Left lung (tissue), 10 donors: ENCODE measurements around the gene PLD2. TPM values are rescaled to one million over a fixed set of nuclear protein-coding genes. Genes with fewer than 3 reads are reported as not detected.

ENCODE experiments used
- ATAC-seq: fragments of 200-7000 bp; cut with Tn5 transposase; one replicate; pipeline ENCODE4 v1.9.1; 2020; ENCODE audit warnings: moderate library complexity
- DNase-seq, 4 donors: peaks; one replicate each; pipeline ENCODE4 v3.0.0-alpha.2; 2013 to 2020
- H3K27ac ChIP-seq, 2 donors: fragments of 200-600 bp; sonication (generic) in 1 of 2; one replicate each; pipeline versions ENCODE4 v1.5.0 to v1.8.0; 2020 to 2021
- H3K27me3 ChIP-seq, 2 donors: fragments of 200-600 bp; sonication (generic) in 1 of 2; one replicate each; pipeline versions ENCODE4 v1.5.0 to v1.8.0; 2020 to 2021
- H3K36me3 ChIP-seq, 2 donors: fragments of 200-600 bp; sonication (generic) in 1 of 2; one replicate each; pipeline versions ENCODE4 v1.5.0 to v1.8.0; 2020 to 2021
- H3K4me1 ChIP-seq, 2 donors: fragments of 200-600 bp; one replicate each; pipeline ENCODE4 v1.8.0; 2021
- H3K4me3 ChIP-seq, 2 donors: fragments of 200-600 bp; sonication (generic) in 1 of 2; one replicate each; pipeline versions ENCODE4 v1.5.0 to v1.8.0; 2020 to 2021; ENCODE audit warnings: mild to moderate bottlenecking in 1 of 2
- H3K9me3 ChIP-seq, 2 donors: fragments of 200-600 bp; sonication (generic) in 1 of 2; one replicate each; pipeline versions ENCODE4 v1.5.0 to v1.8.0; 2020 to 2021
- intact Hi-C, 2 donors: fragments of 100-400 bp; cut with DNase I; formaldehyde crosslinking; loops; one replicate each; pipeline versions ENCODE4 v1.11.2 to v1.14.2; 2022
- polyA plus RNA-seq, 6 donors: library from polyadenylated mRNA; unstranded; fragments of 120-200 nt; gene quantifications; one replicate each; pipeline ENCODE4 v1.2.1, GENCODE V29; 2013; ENCODE audit not compliant: insufficient read length in 6 of 6
- total RNA-seq, 2 donors: library from RNA; stranded (reverse); fragmentation: NEBNext Ultra II Directional; extraction: Animal tissue kit (Norgen Biotek cat#: 25700); gene quantifications; one replicate each; pipeline ENCODE4 v1.2.1, GENCODE V29; 2021
- TF ChIP-seq, protein P1 (sequence below), 2 donors: fragments of 200-600 bp; sonication (generic) in 1 of 2; IDR thresholded peaks; one replicate each; pipeline versions ENCODE4 v1.5.0 to v1.8.0; 2021; ENCODE audit warnings: antibody characterized with exemption in 2 of 2
- donor health status: DM: no; HTN: yes; CAD: no.
- donor health status: DM: no; HTN: no; CAD: no.

PLD2 gene
- total and polyA plus RNA-seq, 8 donors: 30.0 to 70.0 (median 59.0) TPM

DNA sequence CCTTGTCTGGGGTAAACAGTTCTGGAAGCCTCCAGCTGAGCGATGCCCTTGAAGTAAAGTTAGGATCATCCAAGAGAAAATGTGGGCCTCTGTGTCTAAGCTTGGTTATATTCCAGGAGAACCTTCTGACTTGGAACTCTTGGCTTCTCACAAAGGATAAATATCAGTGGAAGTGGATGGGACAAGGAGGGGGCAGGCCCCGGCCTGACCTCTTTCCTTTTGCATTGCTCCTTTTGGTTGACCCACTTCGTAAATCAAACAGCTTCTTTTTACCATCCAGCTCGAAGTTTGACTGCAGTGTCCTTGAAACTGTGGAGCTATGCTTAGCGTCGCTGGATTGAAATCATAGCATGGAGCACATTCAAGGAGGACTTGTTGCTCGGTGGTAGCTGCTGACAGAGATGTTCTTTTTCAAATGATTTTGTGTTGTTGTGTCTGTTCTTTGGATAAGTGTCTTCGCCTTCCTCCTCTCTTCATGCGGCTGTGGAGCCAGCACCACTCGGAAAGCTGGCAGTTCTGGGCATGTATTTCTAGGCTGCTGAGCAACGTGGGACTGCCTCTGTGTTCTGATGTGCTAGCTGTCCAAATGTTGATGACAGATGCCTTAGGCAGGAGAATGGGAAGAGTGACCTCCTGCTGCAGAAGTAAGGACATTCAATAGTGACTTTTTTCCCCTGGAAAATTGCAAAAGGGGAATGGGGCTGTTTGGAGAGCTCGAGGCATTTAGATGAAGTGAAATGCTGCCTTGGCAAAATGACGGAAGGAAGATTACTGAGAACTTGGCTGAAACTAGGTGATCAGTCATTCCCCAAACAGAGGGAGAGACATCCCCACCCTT, 30.7 kb downstream of the PLD2 start:
- Histone ChIP-seq H3K4me3 (no peak overlapping the region), H3K9me3 (no peaks in the 10 kb centered on the region), H3K27me3 (no peaks in the 10 kb centered on the region), H3K27ac (peak overlapping the region in 1 of 2 donors; percentile 20), H3K36me3 (peaks cover 0 to 11% of the 10 kb centered on the region in 2 donors), H3K4me1 (peaks cover 17 to 68% of the 10 kb centered on the region in 2 donors)
- ATAC-seq (no peak), DNase-seq (peak in 1 of 4 donors; percentile 51)
- intact Hi-C loops: no loop called here
- TF ChIP-seq, protein P1, sequence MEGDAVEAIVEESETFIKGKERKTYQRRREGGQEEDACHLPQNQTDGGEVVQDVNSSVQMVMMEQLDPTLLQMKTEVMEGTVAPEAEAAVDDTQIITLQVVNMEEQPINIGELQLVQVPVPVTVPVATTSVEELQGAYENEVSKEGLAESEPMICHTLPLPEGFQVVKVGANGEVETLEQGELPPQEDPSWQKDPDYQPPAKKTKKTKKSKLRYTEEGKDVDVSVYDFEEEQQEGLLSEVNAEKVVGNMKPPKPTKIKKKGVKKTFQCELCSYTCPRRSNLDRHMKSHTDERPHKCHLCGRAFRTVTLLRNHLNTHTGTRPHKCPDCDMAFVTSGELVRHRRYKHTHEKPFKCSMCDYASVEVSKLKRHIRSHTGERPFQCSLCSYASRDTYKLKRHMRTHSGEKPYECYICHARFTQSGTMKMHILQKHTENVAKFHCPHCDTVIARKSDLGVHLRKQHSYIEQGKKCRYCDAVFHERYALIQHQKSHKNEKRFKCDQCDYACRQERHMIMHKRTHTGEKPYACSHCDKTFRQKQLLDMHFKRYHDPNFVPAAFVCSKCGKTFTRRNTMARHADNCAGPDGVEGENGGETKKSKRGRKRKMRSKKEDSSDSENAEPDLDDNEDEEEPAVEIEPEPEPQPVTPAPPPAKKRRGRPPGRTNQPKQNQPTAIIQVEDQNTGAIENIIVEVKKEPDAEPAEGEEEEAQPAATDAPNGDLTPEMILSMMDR (IDR thresholded peaks at IDR 0.05): no peak

- no peak overlapping the region for H3K27ac ChIP-seq
Observed at GRCh38 chr17:4838309-4838785, 31.4 kb downstream of the PLD2 start.

GRCh38 chr17:4839221-4839620, 32.3 kb downstream of the PLD2 start:
- TF ChIP-seq, protein P1 (IDR thresholded peaks at IDR 0.05): no peak
- no peak for ATAC-seq
- no peaks in the 10 kb centered on the region for H3K27me3 ChIP-seq
- H3K4me3 ChIP-seq: no peak overlapping the region
- H3K9me3 ChIP-seq: no peaks in the 10 kb centered on the region
- intact Hi-C loops: no loop called here
- H3K36me3 ChIP-seq: peaks cover 0 to 11% of the 10 kb centered on the region in 2 donors
- H3K27ac ChIP-seq: no peak overlapping the region
- no peak for DNase-seq
- peaks cover 17 to 76% of the 10 kb centered on the region in 2 donors for H3K4me1 ChIP-seq

More at GRCh38 chr17:4838309-4838785, 31.4 kb downstream of the PLD2 start:
- Histone ChIP-seq H3K27me3 (no peaks in the 10 kb centered on the region), H3K36me3 (peaks cover 0 to 11% of the 10 kb centered on the region in 2 donors), H3K4me1 (peaks cover 17 to 74% of the 10 kb centered on the region in 2 donors), H3K4me3 (no peak overlapping the region), H3K9me3 (no peaks in the 10 kb centered on the region)
- intact Hi-C loops: no loop called here
- ATAC-seq: no peak
- no peak for DNase-seq
- TF ChIP-seq, protein P1 (IDR thresholded peaks at IDR 0.05): no peak

DNA sequence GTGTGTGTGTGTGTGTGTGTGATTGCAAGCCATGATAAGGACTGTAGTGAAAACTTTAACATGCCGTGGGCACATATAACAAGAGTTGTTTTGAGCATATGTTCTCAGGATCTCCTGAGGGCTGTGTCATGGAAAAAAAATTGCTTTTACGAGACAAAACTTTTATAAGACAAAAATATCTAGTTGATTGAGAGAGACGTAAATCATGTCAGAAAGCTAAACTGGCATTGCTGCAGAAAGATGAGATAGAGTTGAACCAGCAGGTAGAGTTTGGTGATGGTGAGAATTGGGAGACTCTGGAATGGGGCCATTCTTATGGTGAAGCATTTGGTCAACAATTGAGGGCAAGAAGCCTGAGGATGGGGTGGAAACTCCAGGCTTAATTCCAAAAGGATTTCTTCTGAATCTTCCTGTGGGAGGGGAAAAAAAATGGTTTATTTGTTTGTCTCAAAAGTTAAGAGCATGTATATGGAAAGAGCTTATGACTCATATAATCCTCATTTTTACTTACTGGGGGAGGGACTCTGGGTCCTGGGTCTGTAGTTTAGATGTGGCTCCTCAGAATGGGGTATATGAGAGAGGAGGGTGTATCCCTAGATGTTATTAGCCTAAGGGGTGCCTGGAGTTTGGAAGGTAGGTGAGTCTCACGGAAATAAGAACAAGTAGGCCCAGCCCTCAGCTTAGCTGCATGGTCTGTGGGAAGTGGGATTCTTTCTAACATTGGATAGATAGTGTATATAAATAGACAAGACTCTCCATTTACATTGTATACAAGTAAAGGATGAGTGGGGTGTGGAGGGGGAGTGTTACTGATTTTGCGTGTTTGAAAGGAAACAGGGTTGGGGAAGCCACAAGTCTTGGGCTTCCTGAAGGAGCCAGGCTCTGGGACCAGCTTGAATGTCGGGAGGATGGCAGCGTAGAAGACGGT, 33.3 kb downstream of the PLD2 start:
- Histone ChIP-seq H3K36me3 (peaks cover 0 to 11% of the 10 kb centered on the region in 2 donors), H3K27ac (peak overlapping the region in 1 of 2 donors; percentile 33), H3K4me3 (no peak overlapping the region), H3K9me3 (no peaks in the 10 kb centered on the region), H3K27me3 (no peaks in the 10 kb centered on the region), H3K4me1 (peaks cover 20 to 76% of the 10 kb centered on the region in 2 donors)
- TF ChIP-seq, protein P1 (IDR thresholded peaks at IDR 0.05): no peak
- DNase-seq (no peak), ATAC-seq (no peak)
- intact Hi-C loops: no loop called here
